Tibial nerve (tissue), 4 donors: ENCODE results near the gene PRG2. TPM values are rescaled to one million over a fixed set of nuclear protein-coding genes. Genes with fewer than 3 reads are reported as not detected.

Experiments
- DNase-seq, 2 donors: peaks; one replicate each; pipeline ENCODE4 v3.0.0-alpha.2; 2019; ENCODE audit warnings: low spot score in 2 of 2
- H3K27ac ChIP-seq, 4 donors: fragments of 200-600 bp; sonication (generic) in 3 of 4; one replicate each; pipeline ENCODE4 v1.5.1; 2017 to 2019; ENCODE audit warnings: mild to moderate bottlenecking in 1 of 4
- H3K27me3 ChIP-seq, 2 donors: fragments of 200-600 bp; sonication (generic) in 1 of 2; one replicate each; pipeline versions ENCODE4 v1.5.1 to v1.6.0; 2017 to 2019
- H3K36me3 ChIP-seq, 3 donors: fragments of 200-600 bp; sonication (generic); one replicate each; pipeline ENCODE4 v1.5.1; 2018 to 2019
- H3K4me1 ChIP-seq, 4 donors: fragments of 200-600 bp; sonication (generic) in 3 of 4; one replicate each; pipeline ENCODE4 v1.5.1; 2017 to 2019
- H3K4me3 ChIP-seq, 4 donors: fragments of 200-600 bp; sonication (generic) in 3 of 4; one replicate each; pipeline ENCODE4 v1.5.1; 2017 to 2019; ENCODE audit warnings: mild to moderate bottlenecking in 1 of 4, moderate library complexity in 1 of 4
- H3K9me3 ChIP-seq, 4 donors: fragments of 200-600 bp; sonication (generic) in 3 of 4; one replicate each; pipeline ENCODE4 v1.5.1; 2017 to 2019
- CTCF ChIP-seq, 5 experiments: fragments of 200-600 bp in 3 of 5; fragments of 450-650 bp in 2 of 5; sonication (generic) in 3 of 5; IDR thresholded peaks; one replicate each; pipeline ENCODE4 v1.5.1; 2016 to 2019; ENCODE audit warnings: antibody characterized with exemption in 5 of 5, mild to moderate bottlenecking in 3 of 5, moderate library complexity in 2 of 5
- EP300 ChIP-seq, 2 donors: sonication (generic); formaldehyde crosslinking; IDR thresholded peaks; one replicate each; pipeline ENCODE4 v1.6.1; 2017; ENCODE audit warnings: antibody characterized with exemption in 2 of 2, mild to moderate bottlenecking in 1 of 2
- POLR2A ChIP-seq, 2 donors: fragments of 450-650 bp; IDR thresholded peaks; one replicate each; pipeline ENCODE4 v1.6.1; 2017; ENCODE audit warnings: antibody characterized with exemption in 2 of 2, mild to moderate bottlenecking in 2 of 2, moderate library complexity in 2 of 2
- WGBS, 2 donors: methylation state at CpG; one replicate each; pipeline ENCODE4 v1.1.5; 2018; 5-methylcytosine and 5-hydroxymethylcytosine counted together
- total RNA-seq, 4 donors: library from RNA; depleted of rRNA; stranded (reverse); fragments of >200 nt; gene quantifications; one replicate each; pipeline ENCODE4 v1.1.0, GENCODE V29; 2016

Gene PRG2
- total RNA-seq, 4 donors from 2014 or later, result 0.39 TPM; not detected in 3

GRCh38 chr11:57425565-57426438, 35.4 kb upstream of the PRG2 start:
- peaks cover 5 to 75% (median 38%) of the 10 kb centered on the region in 4 donors for H3K4me1 ChIP-seq
- H3K9me3 ChIP-seq, result no peaks in the 10 kb centered on the region
- peaks cover 0 to 32% (median 0%) of the 10 kb centered on the region in 3 donors for H3K36me3 ChIP-seq
- TF ChIP-seq EP300 (IDR thresholded peaks at IDR 0.05), result peak in 1 of 2 donors; percentile 59
- TF ChIP-seq POLR2A (IDR thresholded peaks at IDR 0.05), result no peak
- H3K4me3 ChIP-seq, result peak overlapping the region; percentile 34 to 68 (median 44)
- H3K27me3 ChIP-seq, result no peaks in the 10 kb centered on the region
- H3K27ac ChIP-seq, result peak overlapping the region; percentile 87 to 97 (median 95)
- DNase-seq, result peak; percentile 43 to 59
- 29 to 32% methylated on average over 12 to 15 of the region's 15 CpGs for WGBS, 2 donors

GRCh38 chr11:57424792-57425564, 34.5 kb upstream of the PRG2 start:
- peak; percentile 53 to 82 for DNase-seq
- Histone ChIP-seq H3K4me3 (peak overlapping the region in 2 of 4 donors; percentile 16 to 68), H3K36me3 (peaks cover 0 to 40% (median 0%) of the 10 kb centered on the region in 3 donors), H3K27ac (peak overlapping the region; percentile 87 to 97 (median 95)), H3K27me3 (no peaks in the 10 kb centered on the region), H3K4me1 (peaks cover 5 to 71% (median 38%) of the 10 kb centered on the region in 4 donors), H3K9me3 (no peaks in the 10 kb centered on the region)
- TF ChIP-seq EP300 (IDR thresholded peaks at IDR 0.05), result peak in 1 of 2 donors; percentile 82
- TF ChIP-seq CTCF (IDR thresholded peaks at IDR 0.05), result no peak
- WGBS, 2 donors, result 40 to 48% methylated on average over 15 of the region's 15 CpGs

DNA sequence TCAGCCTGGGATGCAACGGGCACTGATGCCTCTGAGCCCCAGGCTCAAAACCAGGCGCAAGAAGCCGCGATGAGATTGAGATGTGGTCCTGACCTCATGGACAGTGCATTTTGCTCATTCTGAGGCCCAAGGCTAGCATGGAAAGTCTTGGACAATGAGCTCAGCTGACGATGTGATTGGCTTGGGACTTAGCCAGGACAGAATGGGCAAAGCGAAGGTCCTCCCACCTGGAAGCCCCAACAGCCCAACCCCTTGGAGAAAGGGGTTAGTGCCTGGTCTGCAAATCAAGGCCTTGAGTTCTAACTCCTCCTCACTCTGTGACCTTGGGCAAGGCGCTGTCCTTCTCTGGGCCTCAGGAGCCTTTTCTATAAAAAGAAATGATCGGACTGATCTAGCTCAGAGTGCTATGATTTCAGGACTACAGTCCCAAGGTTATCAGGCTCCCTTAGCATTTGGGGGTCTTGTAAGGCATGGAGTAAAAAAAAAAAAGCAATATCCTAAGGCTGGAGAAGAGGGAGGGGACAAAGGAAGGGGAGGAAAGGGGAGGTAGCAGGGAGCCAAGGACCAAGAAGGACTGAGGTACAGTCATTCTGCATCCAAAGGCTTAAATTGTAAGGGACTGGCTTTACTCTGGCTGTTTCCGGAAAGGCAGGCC, 33.8 kb upstream of the PRG2 start:
- Histone ChIP-seq H3K4me3 (peak overlapping the region in 1 of 4 donors; percentile 68), H3K36me3 (peaks cover 0 to 46% (median 0%) of the 10 kb centered on the region in 3 donors), H3K4me1 (peaks cover 5 to 66% (median 38%) of the 10 kb centered on the region in 4 donors), H3K9me3 (no peaks in the 10 kb centered on the region), H3K27ac (peak overlapping the region; percentile 13 to 97 (median 92)), H3K27me3 (no peaks in the 10 kb centered on the region)
- TF ChIP-seq EP300 (IDR thresholded peaks at IDR 0.05) (no peak), POLR2A (IDR thresholded peaks at IDR 0.05) (no peak), CTCF (IDR thresholded peaks at IDR 0.05) (no peak)
- WGBS, 2 donors, result 78 to 81% methylated on average over 9 of the region's 9 CpGs
- no peak for DNase-seq

DNA sequence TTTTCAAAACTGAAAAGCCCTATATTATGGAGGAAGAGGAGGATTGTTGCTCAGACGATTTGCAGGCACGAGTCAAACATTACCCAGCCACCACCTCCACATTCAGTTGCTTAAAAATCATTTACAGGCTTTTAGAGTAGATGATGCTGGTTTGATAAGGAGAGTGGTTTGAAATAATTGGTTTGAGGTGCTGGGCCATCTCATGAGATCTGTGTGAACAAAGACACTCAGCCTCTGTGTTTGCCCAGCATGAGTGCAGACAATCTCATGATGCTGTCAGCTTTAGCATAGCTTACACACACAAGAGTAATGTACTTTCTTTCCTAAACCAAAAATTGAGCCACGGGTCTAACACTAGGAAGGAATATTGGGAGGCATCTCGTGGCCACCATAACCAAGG, 32.2 kb upstream of the PRG2 start:
- no peak overlapping the region for H3K27ac ChIP-seq
- peaks cover 0 to 61% (median 2%) of the 10 kb centered on the region in 3 donors for H3K36me3 ChIP-seq
- TF ChIP-seq POLR2A (IDR thresholded peaks at IDR 0.05), result no peak
- TF ChIP-seq EP300 (IDR thresholded peaks at IDR 0.05), result no peak
- TF ChIP-seq CTCF (IDR thresholded peaks at IDR 0.05), result no peak
- no peaks in the 10 kb centered on the region for H3K27me3 ChIP-seq
- H3K4me3 ChIP-seq, result no peak overlapping the region
- no peaks in the 10 kb centered on the region for H3K9me3 ChIP-seq
- no peak for DNase-seq
- WGBS, 2 donors, result 73 to 80% methylated on average over 4 of the region's 4 CpGs
- H3K4me1 ChIP-seq, result peaks cover 0 to 55% (median 30%) of the 10 kb centered on the region in 4 donors

- H3K9me3 ChIP-seq, result no peaks in the 10 kb centered on the region
- H3K4me3 ChIP-seq, result no peak overlapping the region
- DNase-seq, result no peak
- H3K36me3 ChIP-seq, result peaks cover 0 to 69% (median 4%) of the 10 kb centered on the region in 3 donors
- TF ChIP-seq CTCF (IDR thresholded peaks at IDR 0.05) (no peak), POLR2A (IDR thresholded peaks at IDR 0.05) (no peak), EP300 (IDR thresholded peaks at IDR 0.05) (no peak)
- no peaks in the 10 kb centered on the region for H3K27me3 ChIP-seq
- no peak overlapping the region for H3K27ac ChIP-seq
- H3K4me1 ChIP-seq, result peaks cover 0 to 48% (median 29%) of the 10 kb centered on the region in 4 donors
Observed at GRCh38 chr11:57421805-57422204, 31.4 kb upstream of the PRG2 start.
